Astrocyte (in vitro differentiated cells and primary cell): ENCODE data around the gene IFNA6.

ENCODE experiments used
- EZH2 ChIP-seq: IDR thresholded peaks from 2 replicates; pipeline ENCODE4 v1.6.1; 2012; ENCODE audit warnings: mild to moderate bottlenecking, low read length, inconsistent platforms; ENCODE audit not compliant: insufficient read depth
- TF ChIP-seq, protein P1 (sequence below): IDR thresholded peaks from 2 replicates; pipeline ENCODE4 v1.5.1; 2011; ENCODE audit warnings: low read depth, mild to moderate bottlenecking, inconsistent platforms, low read length, moderate library complexity; ENCODE audit not compliant: insufficient read depth

DNA sequence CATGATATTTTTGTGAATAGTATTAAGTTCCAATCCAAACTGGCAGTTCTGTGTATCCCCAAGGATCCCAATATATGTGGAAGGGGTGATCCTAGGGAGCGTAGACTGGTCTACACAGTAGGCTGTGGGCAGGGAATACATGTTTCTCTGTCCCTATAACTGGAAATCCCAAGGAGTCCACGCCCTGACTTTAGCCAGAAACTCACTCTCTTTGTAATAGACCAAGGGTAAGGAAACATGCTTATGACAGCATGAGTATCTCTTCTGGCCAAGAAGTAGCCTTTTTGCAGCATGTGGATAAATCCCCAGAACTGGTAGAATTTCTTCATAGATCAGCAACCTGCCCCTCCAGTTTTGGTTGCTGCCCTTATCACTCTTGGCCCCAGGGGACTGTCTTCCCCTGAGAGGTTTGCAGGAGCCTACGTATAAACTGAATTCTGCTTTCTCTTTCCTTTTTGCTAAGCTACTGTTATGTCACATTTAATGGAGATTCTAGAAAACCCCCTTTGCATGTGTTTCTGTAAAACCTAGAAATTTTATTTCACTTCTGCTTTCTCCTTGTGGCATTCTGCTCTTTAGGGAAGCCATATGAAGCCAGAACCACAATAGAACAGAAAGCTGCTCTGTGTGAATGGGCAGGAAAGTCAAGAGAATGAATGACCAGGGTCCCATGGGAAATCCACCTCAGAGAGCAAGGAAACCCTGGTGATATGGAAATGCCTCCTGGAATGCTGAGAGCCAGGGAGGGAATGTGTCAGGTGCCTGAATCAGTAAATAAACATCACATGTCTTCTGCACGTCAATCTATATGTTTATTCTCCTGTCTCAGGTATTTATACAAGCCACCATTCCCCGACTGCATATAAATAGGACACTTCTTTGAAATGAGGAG lies 31.0 kb upstream of the IFNA6 start:
- TF ChIP-seq, protein P1, sequence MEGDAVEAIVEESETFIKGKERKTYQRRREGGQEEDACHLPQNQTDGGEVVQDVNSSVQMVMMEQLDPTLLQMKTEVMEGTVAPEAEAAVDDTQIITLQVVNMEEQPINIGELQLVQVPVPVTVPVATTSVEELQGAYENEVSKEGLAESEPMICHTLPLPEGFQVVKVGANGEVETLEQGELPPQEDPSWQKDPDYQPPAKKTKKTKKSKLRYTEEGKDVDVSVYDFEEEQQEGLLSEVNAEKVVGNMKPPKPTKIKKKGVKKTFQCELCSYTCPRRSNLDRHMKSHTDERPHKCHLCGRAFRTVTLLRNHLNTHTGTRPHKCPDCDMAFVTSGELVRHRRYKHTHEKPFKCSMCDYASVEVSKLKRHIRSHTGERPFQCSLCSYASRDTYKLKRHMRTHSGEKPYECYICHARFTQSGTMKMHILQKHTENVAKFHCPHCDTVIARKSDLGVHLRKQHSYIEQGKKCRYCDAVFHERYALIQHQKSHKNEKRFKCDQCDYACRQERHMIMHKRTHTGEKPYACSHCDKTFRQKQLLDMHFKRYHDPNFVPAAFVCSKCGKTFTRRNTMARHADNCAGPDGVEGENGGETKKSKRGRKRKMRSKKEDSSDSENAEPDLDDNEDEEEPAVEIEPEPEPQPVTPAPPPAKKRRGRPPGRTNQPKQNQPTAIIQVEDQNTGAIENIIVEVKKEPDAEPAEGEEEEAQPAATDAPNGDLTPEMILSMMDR, result no peak
- no peak for TF ChIP-seq EZH2
